Measurements from ENCODE around the gene CAPN8. TPM values are rescaled to one million over a fixed set of nuclear protein-coding genes. Genes with fewer than 3 reads are reported as not detected.

Gene CAPN8
- total RNA-seq, 1 donor from 2014 or later: not detected

- Mint-ChIP-seq H3K4me3 (ENCODE audit: unreplicated experiment) (no peak overlapping the region), H3K27me3 (ENCODE audit: low read depth, unreplicated experiment) (peaks cover 29% of the 10 kb centered on the region), H3K36me3 (ENCODE audit: low read depth, unreplicated experiment) (no peaks in the 10 kb centered on the region), H3K9me3 (ENCODE audit: unreplicated experiment) (peaks cover 9% of the 10 kb centered on the region), H3K4me1 (ENCODE audit: low read depth, unreplicated experiment) (no peaks in the 10 kb centered on the region), H3K27ac (ENCODE audit: unreplicated experiment) (no peak overlapping the region)
- H3K4me1 ChIP-seq (ENCODE audit: insufficient read depth, low read length): no peaks in the 10 kb centered on the region
- no peak overlapping the region for H3K9ac ChIP-seq (ENCODE audit: low read length)
- no peak overlapping the region for H3K27ac ChIP-seq (ENCODE audit: low read depth, low read length)
- no peak for FAIRE-seq
- H3K9me3 ChIP-seq (ENCODE audit: insufficient read depth, low read depth, low read length): no peaks in the 10 kb centered on the region
- H3K4me3 ChIP-seq (ENCODE audit: insufficient read depth, low read depth, low read length): no peak overlapping the region
- no peak overlapping the region for H2AFZ ChIP-seq (ENCODE audit: low read depth, low read length)
- H3K36me3 ChIP-seq (ENCODE audit: insufficient read depth, low read length): no peaks in the 10 kb centered on the region
- H3K79me2 ChIP-seq (ENCODE audit: insufficient read depth, low read length): no peaks in the 10 kb centered on the region
- no peak for TF ChIP-seq EZH2 (IDR thresholded peaks at IDR 0.05; ENCODE audit: insufficient read depth, low read length)
- TF ChIP-seq CTCF (IDR thresholded peaks at IDR 0.05; ENCODE audit: insufficient read depth, low read depth, low read length): no peak
- H3K27me3 ChIP-seq (ENCODE audit: insufficient read depth, low read length): peaks cover 11% of the 10 kb centered on the region
- no peak for DNase-seq (ENCODE audit: low read depth)
- no peaks in the 10 kb centered on the region for H4K20me1 ChIP-seq (ENCODE audit: insufficient read depth, low read length)
- no peak overlapping the region for H3K4me2 ChIP-seq (ENCODE audit: low read length)
Measured at GRCh38 chr1:223515421-223515820, 150.1 kb downstream of the CAPN8 start.

- no peaks in the 10 kb centered on the region for H3K79me2 ChIP-seq (ENCODE audit: insufficient read depth, low read length)
- H3K27me3 Mint-ChIP-seq (ENCODE audit: low read depth, unreplicated experiment): peaks cover 33% of the 10 kb centered on the region
- no peak overlapping the region for H3K4me3 Mint-ChIP-seq (ENCODE audit: unreplicated experiment)
- no peaks in the 10 kb centered on the region for H3K36me3 Mint-ChIP-seq (ENCODE audit: low read depth, unreplicated experiment)
- no peak overlapping the region for H2AFZ ChIP-seq (ENCODE audit: low read depth, low read length)
- no peaks in the 10 kb centered on the region for H3K4me1 Mint-ChIP-seq (ENCODE audit: low read depth, unreplicated experiment)
- no peak for TF ChIP-seq CTCF (IDR thresholded peaks at IDR 0.05; ENCODE audit: insufficient read depth, low read depth, low read length)
- peaks cover 12% of the 10 kb centered on the region for H3K9me3 Mint-ChIP-seq (ENCODE audit: unreplicated experiment)
- H3K4me2 ChIP-seq (ENCODE audit: low read length): no peak overlapping the region
- H3K4me1 ChIP-seq (ENCODE audit: insufficient read depth, low read length): no peaks in the 10 kb centered on the region
- H3K36me3 ChIP-seq (ENCODE audit: insufficient read depth, low read length): no peaks in the 10 kb centered on the region
- H3K4me3 ChIP-seq (ENCODE audit: insufficient read depth, low read depth, low read length): no peak overlapping the region
- no peak for FAIRE-seq
- no peaks in the 10 kb centered on the region for H3K9me3 ChIP-seq (ENCODE audit: insufficient read depth, low read depth, low read length)
- H4K20me1 ChIP-seq (ENCODE audit: insufficient read depth, low read length): no peaks in the 10 kb centered on the region
- H3K9ac ChIP-seq (ENCODE audit: low read length): no peak overlapping the region
- no peak overlapping the region for H3K27ac Mint-ChIP-seq (ENCODE audit: unreplicated experiment)
- DNase-seq (ENCODE audit: low read depth): no peak
- H3K27me3 ChIP-seq (ENCODE audit: insufficient read depth, low read length): peaks cover 11% of the 10 kb centered on the region
- no peak overlapping the region for H3K27ac ChIP-seq (ENCODE audit: low read depth, low read length)
Measured at GRCh38 chr1:223514644-223515043, 150.9 kb downstream of the CAPN8 start.

DNA sequence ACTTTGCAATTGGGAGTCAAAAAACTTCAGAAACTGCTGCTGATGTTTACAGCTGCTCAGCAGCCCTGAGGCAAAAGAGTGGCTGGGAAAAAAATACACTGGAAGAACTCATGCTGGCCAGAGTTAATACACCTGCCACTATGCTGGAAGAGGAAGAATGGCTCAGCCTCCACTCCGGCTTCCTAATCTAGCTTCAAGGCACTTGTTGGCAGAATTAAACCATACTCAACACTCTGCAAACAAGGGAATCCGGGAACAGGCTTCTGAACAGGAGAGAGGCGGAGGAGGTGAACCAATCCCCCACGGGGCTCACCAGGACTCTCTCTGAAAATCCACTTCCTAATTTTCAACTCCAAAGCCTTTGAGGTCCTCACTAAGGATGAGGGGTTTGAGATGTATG is 152.2 kb downstream of the CAPN8 start:
- Histone ChIP-seq H3K9ac (ENCODE audit: low read length) (no peak overlapping the region), H2AFZ (ENCODE audit: low read depth, low read length) (no peak overlapping the region), H3K79me2 (ENCODE audit: insufficient read depth, low read length) (no peaks in the 10 kb centered on the region), H3K4me1 (ENCODE audit: insufficient read depth, low read length) (no peaks in the 10 kb centered on the region), H4K20me1 (ENCODE audit: insufficient read depth, low read length) (no peaks in the 10 kb centered on the region), H3K4me2 (ENCODE audit: low read length) (no peak overlapping the region), H3K9me3 (ENCODE audit: insufficient read depth, low read depth, low read length) (no peaks in the 10 kb centered on the region), H3K36me3 (ENCODE audit: insufficient read depth, low read length) (no peaks in the 10 kb centered on the region), H3K4me3 (ENCODE audit: insufficient read depth, low read depth, low read length) (no peak overlapping the region), H3K27me3 (ENCODE audit: insufficient read depth, low read length) (peaks cover 11% of the 10 kb centered on the region), H3K27ac (ENCODE audit: low read depth, low read length) (no peak overlapping the region)
- Mint-ChIP-seq H3K4me1 (ENCODE audit: low read depth, unreplicated experiment) (no peaks in the 10 kb centered on the region), H3K27me3 (ENCODE audit: low read depth, unreplicated experiment) (peaks cover 45% of the 10 kb centered on the region), H3K36me3 (ENCODE audit: low read depth, unreplicated experiment) (peaks cover under 1% of the 10 kb centered on the region), H3K4me3 (ENCODE audit: unreplicated experiment) (no peak overlapping the region), H3K9me3 (ENCODE audit: unreplicated experiment) (peaks cover 12% of the 10 kb centered on the region), H3K27ac (ENCODE audit: unreplicated experiment) (no peak overlapping the region)
- DNase-seq (ENCODE audit: low read depth) (no peak), FAIRE-seq (no peak)
- TF ChIP-seq CTCF (IDR thresholded peaks at IDR 0.05; ENCODE audit: insufficient read depth, low read depth, low read length): no peak
- no peak for TF ChIP-seq EZH2 (IDR thresholded peaks at IDR 0.05; ENCODE audit: insufficient read depth, low read length)
